HepG2 (cell line): ENCODE measurements around the gene FMNL2.

Source experiments
- ZNF629 ChIP-seq: sonication (generic); formaldehyde crosslinking; conservative IDR thresholded peaks from 2 replicates; pipeline ENCODE4 v1.5.0; 2020; ENCODE audit warnings: missing genetic modification reagents
- TF ChIP-seq, protein P1 (sequence below): sonication (generic); formaldehyde crosslinking; IDR thresholded peaks from 2 replicates; pipeline ENCODE4 v1.5.0; 2020; ENCODE audit warnings: mild to moderate bottlenecking, missing genetic modification reagents, moderate library complexity

DNA sequence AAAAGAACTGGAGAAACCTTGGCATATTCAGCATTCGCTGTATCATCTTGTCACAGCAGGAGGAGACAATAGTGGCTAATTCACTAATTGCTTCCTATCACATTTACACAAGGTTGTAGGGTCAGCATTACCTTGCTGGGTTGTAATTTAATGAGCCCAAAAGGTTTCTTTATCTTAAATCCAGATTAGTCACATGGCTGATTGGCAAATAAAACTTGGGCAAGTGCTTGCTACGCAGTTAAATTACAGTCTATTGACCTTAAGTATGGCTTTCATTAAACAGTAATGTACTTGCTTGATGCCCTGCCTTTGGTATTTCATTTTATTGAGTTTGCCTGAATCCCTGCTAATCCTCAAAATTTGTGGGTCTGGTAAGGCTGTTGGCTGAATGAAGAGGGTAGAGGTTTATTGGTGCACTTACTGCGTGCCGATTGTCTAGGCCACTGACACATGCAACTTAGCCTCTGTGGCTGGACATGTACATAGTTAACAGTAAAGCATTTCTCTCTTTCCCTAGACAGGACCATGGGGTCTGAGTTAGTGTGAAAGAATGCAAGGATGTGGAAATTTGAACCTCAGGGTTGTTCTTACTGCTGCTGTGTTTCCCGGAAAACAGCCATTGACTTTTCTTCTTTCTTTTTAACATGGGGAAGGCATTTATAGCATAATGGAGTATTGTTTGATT is 34.3 kb downstream of the FMNL2 start:
- TF ChIP-seq, protein P1, sequence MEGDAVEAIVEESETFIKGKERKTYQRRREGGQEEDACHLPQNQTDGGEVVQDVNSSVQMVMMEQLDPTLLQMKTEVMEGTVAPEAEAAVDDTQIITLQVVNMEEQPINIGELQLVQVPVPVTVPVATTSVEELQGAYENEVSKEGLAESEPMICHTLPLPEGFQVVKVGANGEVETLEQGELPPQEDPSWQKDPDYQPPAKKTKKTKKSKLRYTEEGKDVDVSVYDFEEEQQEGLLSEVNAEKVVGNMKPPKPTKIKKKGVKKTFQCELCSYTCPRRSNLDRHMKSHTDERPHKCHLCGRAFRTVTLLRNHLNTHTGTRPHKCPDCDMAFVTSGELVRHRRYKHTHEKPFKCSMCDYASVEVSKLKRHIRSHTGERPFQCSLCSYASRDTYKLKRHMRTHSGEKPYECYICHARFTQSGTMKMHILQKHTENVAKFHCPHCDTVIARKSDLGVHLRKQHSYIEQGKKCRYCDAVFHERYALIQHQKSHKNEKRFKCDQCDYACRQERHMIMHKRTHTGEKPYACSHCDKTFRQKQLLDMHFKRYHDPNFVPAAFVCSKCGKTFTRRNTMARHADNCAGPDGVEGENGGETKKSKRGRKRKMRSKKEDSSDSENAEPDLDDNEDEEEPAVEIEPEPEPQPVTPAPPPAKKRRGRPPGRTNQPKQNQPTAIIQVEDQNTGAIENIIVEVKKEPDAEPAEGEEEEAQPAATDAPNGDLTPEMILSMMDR (CRISPR knock-in tag) = no peak
- TF ChIP-seq ZNF629 = no peak
